ENCODE results near the gene SORL1. TPM values are rescaled to one million over a fixed set of nuclear protein-coding genes. Genes with fewer than 3 reads are reported as not detected.

SORL1 gene
- total and polyA plus RNA-seq, 7 donors = 3.2 to 19.8 (median 12.2) TPM

- 17 to 19% methylated on average over 7 of the region's 7 CpGs for WGBS, 2 donors
- Histone ChIP-seq H3K4me1 (peaks cover 0 to 28% (median 18%) of the 10 kb centered on the region in 4 donors), H3K27ac (peak overlapping the region; percentile 55 to 76 (median 64)), H3K27me3 (no peaks in the 10 kb centered on the region), H3K9me3 (no peaks in the 10 kb centered on the region), H3K4me3 (no peak overlapping the region), H3K36me3 (no peaks in the 10 kb centered on the region)
- intact Hi-C loops (cut with DNase I) = loop anchor here (5.0 kb wide), 1 partner anchor 35 kb away; the partner anchor contains the start of genes SORL1 and SORL1-AS1
- TF ChIP-seq EP300 (IDR thresholded peaks at IDR 0.05) (no peak), POLR2AphosphoS5 (IDR thresholded peaks at IDR 0.05) (peak in 2 of 4 donors; percentile 47 to 53)
- peak; percentile 93 for DNase-seq
Observed at GRCh38 chr11:121417055-121417551, 35.0 kb upstream of the SORL1 start.

GRCh38 chr11:121417607-121418006 lies 34.5 kb upstream of the SORL1 start:
- H3K9me3 ChIP-seq = no peaks in the 10 kb centered on the region
- DNase-seq = no peak
- WGBS, 2 donors = 38 to 41% methylated on average over 2 of the region's 2 CpGs
- peak overlapping the region; percentile 55 to 76 (median 64) for H3K27ac ChIP-seq
- no peaks in the 10 kb centered on the region for H3K36me3 ChIP-seq
- intact Hi-C loops (cut with DNase I) = loop anchor here (5.0 kb wide), 1 partner anchor 35 kb away; the partner anchor contains the start of genes SORL1 and SORL1-AS1
- no peaks in the 10 kb centered on the region for H3K27me3 ChIP-seq
- no peak overlapping the region for H3K4me3 ChIP-seq
- peaks cover 0 to 28% (median 18%) of the 10 kb centered on the region in 4 donors for H3K4me1 ChIP-seq
- TF ChIP-seq POLR2A (IDR thresholded peaks at IDR 0.05) (no peak), CTCF (IDR thresholded peaks at IDR 0.05) (no peak), POLR2AphosphoS5 (IDR thresholded peaks at IDR 0.05) (no peak), EP300 (IDR thresholded peaks at IDR 0.05) (no peak)

- Histone ChIP-seq H3K4me1 (peaks cover 0 to 28% (median 18%) of the 10 kb centered on the region in 4 donors), H3K36me3 (no peaks in the 10 kb centered on the region), H3K27ac (peak overlapping the region in 1 of 4 donors; percentile 24), H3K9me3 (no peaks in the 10 kb centered on the region), H3K27me3 (no peaks in the 10 kb centered on the region), H3K4me3 (no peak overlapping the region)
- 72 to 76% methylated on average over 7 of the region's 7 CpGs for WGBS, 2 donors
- intact Hi-C loops (cut with DNase I) = loop anchor here (5.0 kb wide), 1 partner anchor 34 kb away; the partner anchor contains the start of genes SORL1 and SORL1-AS1
- TF ChIP-seq EP300 (IDR thresholded peaks at IDR 0.05) = no peak
- no peak for TF ChIP-seq POLR2AphosphoS5 (IDR thresholded peaks at IDR 0.05)
- no peak for TF ChIP-seq CTCF (IDR thresholded peaks at IDR 0.05)
- no peak for TF ChIP-seq POLR2A (IDR thresholded peaks at IDR 0.05)
- DNase-seq = no peak
Observed at GRCh38 chr11:121418625-121419114, 33.4 kb upstream of the SORL1 start.

- DNase-seq = no peak
- TF ChIP-seq POLR2A (IDR thresholded peaks at IDR 0.05) (no peak), CTCF (IDR thresholded peaks at IDR 0.05) (no peak), POLR2AphosphoS5 (IDR thresholded peaks at IDR 0.05) (no peak), EP300 (IDR thresholded peaks at IDR 0.05) (no peak)
- Histone ChIP-seq H3K4me1 (peaks cover 0 to 28% (median 18%) of the 10 kb centered on the region in 4 donors), H3K27ac (no peak overlapping the region), H3K36me3 (no peaks in the 10 kb centered on the region), H3K27me3 (no peaks in the 10 kb centered on the region), H3K4me3 (no peak overlapping the region), H3K9me3 (no peaks in the 10 kb centered on the region)
- WGBS, 2 donors = 25 to 74% methylated on average over 4 of the region's 4 CpGs
- intact Hi-C loops (cut with DNase I) = loop anchor here (5.0 kb wide), 1 partner anchor 32 kb away; the partner anchor contains the start of genes SORL1 and SORL1-AS1
Observed at GRCh38 chr11:121419836-121420235, 32.3 kb upstream of the SORL1 start.

GRCh38 chr11:121420398-121420797 lies 31.7 kb upstream of the SORL1 start:
- no peak for TF ChIP-seq CTCF (IDR thresholded peaks at IDR 0.05)
- TF ChIP-seq POLR2A (IDR thresholded peaks at IDR 0.05) = no peak
- TF ChIP-seq POLR2AphosphoS5 (IDR thresholded peaks at IDR 0.05) = no peak
- TF ChIP-seq EP300 (IDR thresholded peaks at IDR 0.05) = no peak
- no peak overlapping the region for H3K4me3 ChIP-seq
- H3K4me1 ChIP-seq = peaks cover 0 to 25% (median 18%) of the 10 kb centered on the region in 4 donors
- intact Hi-C loops (cut with DNase I) = no loop called here
- no peaks in the 10 kb centered on the region for H3K36me3 ChIP-seq
- no peak for DNase-seq
- H3K27ac ChIP-seq = no peak overlapping the region
- 82 to 95% methylated on average over 2 of the region's 2 CpGs for WGBS, 2 donors
- no peaks in the 10 kb centered on the region for H3K27me3 ChIP-seq
- no peaks in the 10 kb centered on the region for H3K9me3 ChIP-seq
